WERI-Rb-1 (cell line): ENCODE data around the gene KRTAP4-1.
"Not testable (repeated sequence)": the region's sequence is repeated elsewhere in the genome, so short reads cannot be mapped to it uniquely, and the experiment has no call there.

Experiments used
- DNase-seq: peaks from one replicate; pipeline ENCODE4 v3.0.0-alpha.2; 2020
- H3K27ac ChIP-seq: fragments of 250-450 bp; sonication (Bioruptor Pico); 2 replicates; pipeline ENCODE4 v1.5.1; 2020; ENCODE audit warnings: mild to moderate bottlenecking, moderate library complexity
- H3K27me3 ChIP-seq: fragments of 250-450 bp; sonication (Bioruptor Pico); 2 replicates; pipeline ENCODE4 v1.5.1; 2021; ENCODE audit warnings: mild to moderate bottlenecking, low read depth, moderate library complexity; ENCODE audit not compliant: insufficient read depth, severe bottlenecking
- H3K36me3 ChIP-seq: fragments of 250-450 bp; sonication (Bioruptor Pico); 2 replicates; pipeline ENCODE4 v1.5.1; 2020; ENCODE audit warnings: mild to moderate bottlenecking, moderate library complexity
- H3K4me3 ChIP-seq: 2 replicates; pipeline ENCODE4 v1.5.1; 2011; ENCODE audit warnings: low read depth, mild to moderate bottlenecking, control low read depth, low read length
- H3K9me3 ChIP-seq: fragments of 250-450 bp; sonication (Bioruptor Pico); 2 replicates; pipeline ENCODE4 v1.5.1; 2021; ENCODE audit warnings: mild to moderate bottlenecking, moderate library complexity; ENCODE audit not compliant: severe bottlenecking
- CTCF ChIP-seq: IDR thresholded peaks from 2 replicates; pipeline ENCODE4 v1.5.1; 2011; ENCODE audit warnings: low read depth, mild to moderate bottlenecking, control low read depth, inconsistent platforms, low read length

KRTAP4-1 gene

GRCh38 chr17:41184480-41184961 lies at the start of gene KRTAP4-1:
Gene KRTAP4-1 (minus strand): TSS chr17:41184911. CDS start chr17:41184854, 57 bp downstream.
- Histone ChIP-seq H3K27ac (no peak within 1 kb of the TSS), H3K27me3 (peaks cover 88% of the 10 kb centered on the region), H3K36me3 (no peaks in the 10 kb centered on the region), H3K9me3 (no peaks in the 10 kb centered on the region), H3K4me3 (no peak within 1 kb of the TSS)
- no peak for DNase-seq
- no peak for TF ChIP-seq CTCF

DNA sequence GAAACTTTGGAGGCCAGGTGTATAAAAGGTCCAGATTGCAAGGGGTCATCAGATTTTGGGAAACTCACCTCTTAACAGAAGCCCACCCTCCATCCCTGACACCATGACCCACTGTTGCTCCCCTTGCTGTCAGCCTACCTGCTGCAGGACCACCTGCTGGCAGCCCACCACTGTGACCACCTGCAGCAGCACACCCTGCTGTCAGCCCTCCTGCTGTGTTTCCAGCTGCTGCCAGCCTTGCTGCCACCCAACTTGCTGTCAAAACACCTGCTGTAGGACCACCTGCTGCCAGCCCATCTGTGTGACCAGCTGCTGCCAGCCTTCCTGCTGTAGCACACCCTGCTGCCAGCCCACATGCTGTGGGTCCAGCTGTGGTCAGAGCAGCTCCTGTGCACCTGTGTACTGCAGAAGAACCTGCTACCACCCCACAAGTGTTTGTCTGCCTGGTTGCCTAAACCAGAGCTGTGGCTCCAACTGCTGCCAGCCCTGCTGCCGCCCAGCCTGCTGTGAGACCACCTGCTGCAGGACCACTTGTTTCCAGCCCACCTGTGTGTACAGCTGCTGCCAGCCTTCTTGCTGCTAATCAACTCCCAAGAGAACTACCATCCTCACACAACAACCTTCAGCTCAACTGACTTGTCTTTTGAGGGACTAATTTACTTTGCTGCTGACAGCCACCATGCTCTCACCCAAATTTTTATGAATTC lies 47.8 kb upstream of the KRTAP4-1 start, which contains the start of gene KRTAP9-3:
KRTAP9-3 (plus strand) TSS at position 51 of the 707 bp plus-strand sequence; CDS start at position 104, 53 bp downstream.
- peaks cover 75% of the 10 kb centered on the region for H3K27me3 ChIP-seq
- not testable (repeated sequence) for DNase-seq, H3K9me3 ChIP-seq, H3K36me3 ChIP-seq, H3K4me3 ChIP-seq, H3K27ac ChIP-seq

GRCh38 chr17:41231731-41232130 lies 47.0 kb upstream of the KRTAP4-1 start:
- peaks cover 75% of the 10 kb centered on the region for H3K27me3 ChIP-seq
- no peaks in the 10 kb centered on the region for H3K36me3 ChIP-seq
- no peak overlapping the region for H3K4me3 ChIP-seq
- no peak overlapping the region for H3K27ac ChIP-seq
- no peak for DNase-seq
- no peak for TF ChIP-seq CTCF
- H3K9me3 ChIP-seq = no peaks in the 10 kb centered on the region

- no peak for DNase-seq
Measured at GRCh38 chr17:41230094-41230493, 45.4 kb upstream of the KRTAP4-1 start.

GRCh38 chr17:41226598-41227095 lies 41.9 kb upstream of the KRTAP4-1 start, which contains the start of gene KRTAP9-2:
Gene KRTAP9-2 (plus strand): TSS chr17:41226648. CDS start chr17:41226655, 7 bp downstream.
- DNase-seq, H3K4me3 ChIP-seq, H3K36me3 ChIP-seq, H3K27ac ChIP-seq, H3K9me3 ChIP-seq: not testable (repeated sequence)
- peaks cover 73% of the 10 kb centered on the region for H3K27me3 ChIP-seq

More at GRCh38 chr17:41230094-41230493, 45.4 kb upstream of the KRTAP4-1 start:
- H3K36me3 ChIP-seq = no peaks in the 10 kb centered on the region
- H3K27ac ChIP-seq = no peak overlapping the region
- no peak overlapping the region for H3K4me3 ChIP-seq
- peaks cover 80% of the 10 kb centered on the region for H3K27me3 ChIP-seq
- H3K9me3 ChIP-seq = no peaks in the 10 kb centered on the region
- no peak for TF ChIP-seq CTCF

DNA sequence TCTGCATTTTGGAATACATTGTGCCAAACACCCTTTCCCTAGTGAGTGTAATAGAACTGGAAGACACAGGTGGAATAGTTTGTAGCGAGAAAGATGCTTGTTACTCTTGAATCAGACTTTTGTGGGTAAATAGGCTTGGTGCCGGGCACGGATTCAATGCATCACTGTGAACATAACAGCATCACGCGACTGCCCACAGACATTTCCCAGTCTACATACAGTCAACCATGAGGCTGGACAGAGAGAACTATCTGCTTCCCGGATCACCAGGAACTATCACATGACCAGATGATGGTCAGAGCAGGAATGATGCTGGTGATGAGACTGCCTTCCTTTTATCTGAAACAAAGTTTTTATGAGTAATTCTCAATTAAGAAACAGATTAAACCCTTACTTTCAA lies 41.3 kb upstream of the KRTAP4-1 start:
- Histone ChIP-seq H3K4me3 (no peak overlapping the region), H3K27me3 (peaks cover 73% of the 10 kb centered on the region), H3K36me3 (no peaks in the 10 kb centered on the region), H3K9me3 (no peaks in the 10 kb centered on the region), H3K27ac (no peak overlapping the region)
- DNase-seq = no peak
- no peak for TF ChIP-seq CTCF
